ENCODE measurements around the gene ASH1L.
"Not testable (repeated sequence)": the region's sequence is repeated elsewhere in the genome, so short reads cannot be mapped to it uniquely, and the experiment has no call there.

The ASH1L gene

GRCh38 chr1:155453141-155453540 is 109.5 kb downstream of the ASH1L start:
- no peak for DNase-seq

GRCh38 chr1:155451199-155451598 is 111.4 kb downstream of the ASH1L start:
- DNase-seq: no peak

- not testable (repeated sequence) for DNase-seq
Measured at GRCh38 chr1:155442431-155442830, 120.2 kb downstream of the ASH1L start.

- DNase-seq: no peak
Measured at GRCh38 chr1:155437405-155437804, 125.2 kb downstream of the ASH1L start.

- DNase-seq: not testable (repeated sequence)
Measured at GRCh38 chr1:155433831-155434389, 128.7 kb downstream of the ASH1L start.

GRCh38 chr1:155433128-155433830 is 129.3 kb downstream of the ASH1L start:
- DNase-seq: not testable (repeated sequence)

GRCh38 chr1:155424091-155424490 is 138.5 kb downstream of the ASH1L start:
- no peak for DNase-seq

- DNase-seq: no peak
Measured at GRCh38 chr1:155420788-155421187, 141.8 kb downstream of the ASH1L start.

- DNase-seq: not testable (repeated sequence)
Measured at GRCh38 chr1:155411840-155412239, 150.8 kb downstream of the ASH1L start.

GRCh38 chr1:155410931-155411330 is 151.7 kb downstream of the ASH1L start:
- no peak for DNase-seq

GRCh38 chr1:155396874-155397476 is 165.6 kb downstream of the ASH1L start:
- no peak for DNase-seq

GRCh38 chr1:155392898-155393411 is 169.6 kb downstream of the ASH1L start:
- peak in 1 of 51 donors; percentile 7 for DNase-seq

- no peak for DNase-seq
Measured at GRCh38 chr1:155389826-155390225, 172.8 kb downstream of the ASH1L start.

GRCh38 chr1:155385836-155386235 is 176.8 kb downstream of the ASH1L start:
- DNase-seq: not testable (repeated sequence)

GRCh38 chr1:155383406-155383805 is 179.2 kb downstream of the ASH1L start:
- DNase-seq: no peak

- peak in 1 of 51 donors; percentile 34 for DNase-seq
Measured at GRCh38 chr1:155379631-155380090, 182.9 kb downstream of the ASH1L start.

- DNase-seq: no peak
Measured at GRCh38 chr1:155379180-155379579, 183.4 kb downstream of the ASH1L start.

- DNase-seq: no peak
Measured at GRCh38 chr1:155360051-155360450, 202.6 kb downstream of the ASH1L start.

- no peak for DNase-seq
Measured at GRCh38 chr1:155352631-155353030, 210.0 kb downstream of the ASH1L start.

- no peak for DNase-seq
Measured at GRCh38 chr1:155342842-155343241, 219.8 kb downstream of the ASH1L start.

- DNase-seq: no peak
Measured at GRCh38 chr1:155339515-155340097, 223.0 kb downstream of the ASH1L start.

- DNase-seq: no peak
Measured at GRCh38 chr1:155334962-155335361, 227.6 kb downstream of the ASH1L start.
